Mucosa of stomach (tissue), 1 donor: ENCODE measurements around the gene NUTM2D.
"Not testable (repeated sequence)": the region's sequence is repeated elsewhere in the genome, so short reads cannot be mapped to it uniquely, and the experiment has no call there.

Experiments
- H3K27me3 ChIP-seq: one replicate; pipeline ENCODE4 v1.7.0; 2013; ENCODE audit warnings: mild to moderate bottlenecking, low read length; ENCODE audit not compliant: control insufficient read depth, insufficient read depth
- H3K36me3 ChIP-seq: one replicate; pipeline ENCODE4 v1.7.0; 2013; ENCODE audit warnings: low read length; ENCODE audit not compliant: control insufficient read depth, insufficient read depth
- H3K4me1 ChIP-seq: one replicate; pipeline ENCODE4 v1.7.0; 2013; ENCODE audit warnings: mild to moderate bottlenecking, low read length; ENCODE audit not compliant: control insufficient read depth, insufficient read depth
- H3K4me3 ChIP-seq: one replicate; pipeline ENCODE4 v1.7.0; 2013; ENCODE audit warnings: low read length
- H3K9ac ChIP-seq: one replicate; pipeline ENCODE4 v1.7.0; 2013; ENCODE audit warnings: mild to moderate bottlenecking, low read length, moderate library complexity
- H3K9me3 ChIP-seq: one replicate; pipeline ENCODE4 v1.7.0; 2013; ENCODE audit warnings: mild to moderate bottlenecking, low read length, moderate library complexity; ENCODE audit not compliant: control insufficient read depth
- donor health status: Pancreatic carcinoma.

Gene NUTM2D, protein sequence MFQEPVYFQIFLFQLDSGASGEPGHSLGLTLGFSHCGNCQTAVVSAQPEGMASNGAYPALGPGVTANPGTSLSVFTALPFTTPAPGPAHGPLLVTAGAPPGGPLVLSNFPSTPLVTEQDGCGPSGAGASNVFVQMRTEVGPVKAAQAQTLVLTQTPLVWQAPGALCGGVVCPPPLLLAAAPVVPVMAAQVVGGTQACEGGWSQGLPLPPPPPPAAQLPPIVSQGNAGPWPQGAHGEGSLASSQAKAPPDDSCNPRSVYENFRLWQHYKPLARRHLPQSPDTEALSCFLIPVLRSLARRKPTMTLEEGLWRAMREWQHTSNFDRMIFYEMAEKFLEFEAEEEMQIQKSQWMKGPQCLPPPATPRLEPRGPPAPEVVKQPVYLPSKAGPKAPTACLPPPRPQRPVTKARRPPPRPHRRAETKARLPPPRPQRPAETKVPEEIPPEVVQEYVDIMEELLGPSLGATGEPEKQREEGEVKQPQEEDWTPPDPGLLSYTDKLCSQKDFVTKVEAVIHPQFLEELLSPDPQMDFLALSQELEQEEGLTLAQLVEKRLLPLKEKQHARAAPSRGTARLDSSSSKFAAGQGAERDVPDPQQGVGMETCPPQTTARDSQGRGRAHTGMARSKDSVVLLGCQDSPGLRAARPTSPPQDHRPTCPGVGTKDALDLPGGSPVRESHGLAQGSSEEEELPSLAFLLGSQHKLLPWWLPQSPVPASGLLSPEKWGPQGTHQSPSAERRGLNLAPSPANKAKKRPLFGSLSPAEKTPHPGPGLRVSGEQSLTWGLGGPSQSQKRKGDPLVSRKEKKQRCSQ

GRCh38 chr10:87357444-87357843, at the start of gene NUTM2D:
NUTM2D (plus strand) TSS chr10:87357744; CDS start chr10:87358266, 522 bp downstream.
- H3K27me3 ChIP-seq, H3K9me3 ChIP-seq, H3K9ac ChIP-seq, H3K4me3 ChIP-seq, H3K36me3 ChIP-seq, H3K4me1 ChIP-seq: not testable (repeated sequence)

GRCh38 chr10:87308702-87309101, 48.8 kb upstream of the NUTM2D start:
- H3K9me3 ChIP-seq, H3K4me3 ChIP-seq, H3K27me3 ChIP-seq, H3K36me3 ChIP-seq, H3K4me1 ChIP-seq, H3K9ac ChIP-seq: not testable (repeated sequence)

GRCh38 chr10:87309657-87310056, 47.9 kb upstream of the NUTM2D start:
- H3K9me3 ChIP-seq, H3K4me1 ChIP-seq, H3K27me3 ChIP-seq, H3K36me3 ChIP-seq, H3K4me3 ChIP-seq, H3K9ac ChIP-seq: not testable (repeated sequence)

GRCh38 chr10:87311521-87311920, 46.0 kb upstream of the NUTM2D start:
- not testable (repeated sequence) for H3K9me3 ChIP-seq, H3K4me3 ChIP-seq, H3K4me1 ChIP-seq, H3K27me3 ChIP-seq, H3K9ac ChIP-seq, H3K36me3 ChIP-seq

GRCh38 chr10:87313649-87314359, 43.7 kb upstream of the NUTM2D start:
- not testable (repeated sequence) for H3K4me3 ChIP-seq, H3K9me3 ChIP-seq, H3K4me1 ChIP-seq, H3K27me3 ChIP-seq, H3K36me3 ChIP-seq, H3K9ac ChIP-seq

DNA sequence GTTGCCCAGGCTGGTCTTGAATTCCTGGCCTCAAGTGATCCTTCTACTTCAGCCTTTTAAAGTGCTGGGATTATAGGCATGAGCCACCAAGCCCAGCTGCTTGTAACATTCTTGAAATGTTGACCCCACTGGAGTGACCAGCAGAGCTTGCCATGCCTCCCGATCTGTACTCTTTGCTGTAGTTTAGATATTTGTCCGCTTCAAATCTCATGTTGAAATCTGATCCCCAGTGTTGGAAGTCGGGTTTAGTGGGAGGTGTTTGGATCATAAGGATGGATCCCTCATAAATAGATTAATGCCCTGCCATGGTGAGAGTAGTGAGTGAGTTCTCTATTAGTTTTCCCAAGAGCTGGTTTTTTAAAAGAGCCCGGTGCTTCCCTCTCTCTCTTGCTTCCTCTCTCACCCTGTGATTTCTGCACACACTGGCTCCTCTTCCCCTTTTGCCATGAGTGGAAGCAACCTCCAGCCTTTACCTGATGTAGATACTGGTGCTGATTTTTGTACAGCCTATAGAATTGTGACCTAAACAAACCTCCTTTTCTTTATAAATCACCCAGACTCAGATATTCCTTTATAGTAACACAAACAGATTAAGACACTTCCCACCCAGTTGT, 43.1 kb upstream of the NUTM2D start:
- not testable (repeated sequence) for H3K9ac ChIP-seq, H3K36me3 ChIP-seq, H3K4me1 ChIP-seq, H3K9me3 ChIP-seq, H3K27me3 ChIP-seq, H3K4me3 ChIP-seq

DNA sequence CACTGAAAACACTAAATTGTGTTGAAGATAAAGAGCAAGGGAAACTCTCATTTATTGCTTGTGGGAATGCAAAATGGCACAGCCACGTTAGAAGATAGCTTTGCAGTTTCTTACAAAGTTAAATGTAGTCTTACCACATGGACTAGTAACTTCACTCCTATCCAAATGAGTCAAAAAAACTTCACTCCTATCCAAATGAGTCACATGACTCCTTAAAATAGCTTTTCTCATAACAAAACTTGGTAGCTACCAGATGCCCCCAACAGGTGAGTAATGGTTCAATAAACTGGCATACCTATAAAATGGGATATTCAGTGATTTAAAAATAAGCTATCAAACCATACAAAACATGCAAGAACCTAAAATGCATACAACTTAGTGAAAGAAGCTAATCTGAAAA, 36.0 kb upstream of the NUTM2D start:
- not testable (repeated sequence) for H3K36me3 ChIP-seq, H3K9ac ChIP-seq, H3K27me3 ChIP-seq, H3K9me3 ChIP-seq, H3K4me3 ChIP-seq, H3K4me1 ChIP-seq

- not testable (repeated sequence) for H3K4me3 ChIP-seq, H3K4me1 ChIP-seq, H3K9me3 ChIP-seq, H3K27me3 ChIP-seq, H3K9ac ChIP-seq, H3K36me3 ChIP-seq
These were observed 33.0 kb upstream of the NUTM2D start for GRCh38 chr10:87324559-87324958.

DNA sequence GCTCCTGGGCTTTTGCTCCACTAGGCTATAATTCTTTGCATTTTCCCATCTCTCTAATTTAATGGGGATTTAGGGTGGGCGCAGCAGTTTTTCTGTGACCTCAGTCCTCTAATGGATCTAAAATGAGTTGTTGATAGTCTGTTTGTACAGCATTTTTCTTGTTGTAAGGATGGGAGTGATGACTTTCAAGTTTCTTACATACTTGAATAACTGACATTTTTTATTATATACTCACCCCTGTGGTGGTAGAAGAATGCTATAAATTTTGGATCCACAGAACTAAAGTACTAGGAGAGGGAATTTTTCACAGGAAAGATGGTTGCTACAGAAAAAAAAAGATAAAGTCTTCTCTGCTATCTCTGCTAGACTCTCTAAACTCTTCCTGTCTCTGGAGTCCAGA, 29.6 kb upstream of the NUTM2D start:
- not testable (repeated sequence) for H3K9me3 ChIP-seq, H3K36me3 ChIP-seq, H3K4me1 ChIP-seq, H3K9ac ChIP-seq, H3K4me3 ChIP-seq, H3K27me3 ChIP-seq

DNA sequence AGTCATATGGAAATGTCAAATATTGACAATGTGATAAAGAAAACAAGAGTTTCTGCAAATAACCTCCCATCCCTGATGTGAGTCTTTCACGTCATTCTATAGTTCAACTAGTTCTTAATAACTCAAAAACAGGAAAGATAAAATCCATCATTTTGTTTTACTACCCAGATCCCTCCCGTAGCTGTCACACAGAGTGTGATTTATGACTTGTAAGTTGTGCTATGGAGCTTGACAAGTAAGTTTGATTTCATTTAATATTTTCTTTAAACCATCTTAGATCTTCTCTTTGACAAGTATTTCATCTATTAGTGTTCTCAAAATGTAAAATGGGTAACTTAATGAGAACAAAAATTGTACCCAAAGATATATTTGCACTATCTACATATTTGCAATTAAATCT, 28.4 kb upstream of the NUTM2D start:
- H3K9me3 ChIP-seq, H3K4me1 ChIP-seq, H3K9ac ChIP-seq, H3K36me3 ChIP-seq, H3K27me3 ChIP-seq, H3K4me3 ChIP-seq: not testable (repeated sequence)

- H3K36me3 ChIP-seq, H3K4me3 ChIP-seq, H3K4me1 ChIP-seq, H3K27me3 ChIP-seq, H3K9ac ChIP-seq, H3K9me3 ChIP-seq: not testable (repeated sequence)
These were observed 24.9 kb upstream of the NUTM2D start for GRCh38 chr10:87332687-87333086.

GRCh38 chr10:87340411-87340810, 17.1 kb upstream of the NUTM2D start:
- not testable (repeated sequence) for H3K36me3 ChIP-seq, H3K4me1 ChIP-seq, H3K4me3 ChIP-seq, H3K27me3 ChIP-seq, H3K9me3 ChIP-seq, H3K9ac ChIP-seq
